ENCODE data around the gene CDK5R1. TPM values are rescaled to one million over a fixed set of nuclear protein-coding genes. Genes with fewer than 3 reads are reported as not detected.

CDK5R1 gene
- total and polyA plus RNA-seq, 2 donors (not counting 3 experiments of a cell fraction or from before 2014, with no cell fraction given), result 1.6 to 3.9 TPM

DNA sequence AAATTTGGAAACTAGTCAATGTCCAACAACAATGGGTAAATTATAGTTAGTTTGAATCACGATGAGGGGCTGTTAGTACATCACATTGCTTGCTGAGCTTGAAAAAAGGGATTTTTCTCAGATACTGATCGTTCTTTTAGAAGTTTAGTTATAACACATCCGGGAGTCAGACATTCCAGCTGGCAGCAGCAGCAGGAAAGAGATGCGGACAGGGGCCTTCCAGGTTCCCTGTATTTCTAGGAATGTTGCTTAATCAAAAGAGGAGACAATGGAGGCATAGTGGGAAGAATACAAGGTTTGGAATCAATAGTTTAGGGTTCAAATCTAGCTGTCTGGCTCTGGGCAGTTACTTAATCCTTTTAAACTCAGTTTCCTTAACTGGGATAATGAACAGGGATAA lies 27.8 kb downstream of the CDK5R1 start:
- peaks cover 6% of the 10 kb centered on the region for H3K4me1 ChIP-seq (ENCODE audit: control insufficient read depth, extremely low read depth, insufficient read depth, low read length)
- POLR2A ChIA-PET, result no interaction called here
- BruUV-seq (replicated peaks), result no TSS peak
- dilution Hi-C loops (cut with MboI; ENCODE audit: extremely low pct_ligation_motif_present, low sequenced_read_pairs) (no loop called here), intact Hi-C loops (cut with micrococcal nuclease) (no loop called here)
- CTCF ChIA-PET, result no interaction called here
- H3K9me1 ChIP-seq (replicated peaks; ENCODE audit: control insufficient read depth, extremely low read depth, insufficient read depth, low read length), result no peaks in the 10 kb centered on the region
- H3K36me3 ChIP-seq (ENCODE audit: control insufficient read depth in 2 of 2, extremely low read depth in 1 of 2, insufficient read depth in 2 of 2, low read length in 2 of 2), result no peaks in the 10 kb centered on the region
- no peaks in the 10 kb centered on the region for H4K20me1 ChIP-seq (replicated peaks; ENCODE audit: control insufficient read depth, extremely low read depth, insufficient read depth, low read length)
- no peak for FAIRE-seq
- H3K9me3 ChIP-seq (replicated peaks; ENCODE audit: control insufficient read depth, insufficient read depth, low read length), result no peaks in the 10 kb centered on the region
- H3K4me3 ChIP-seq (replicated peaks in 1 of 3; ENCODE audit: insufficient read depth in 1 of 3, low read depth in 1 of 3, low read length in 3 of 3), result no peak overlapping the region
- no peak overlapping the region for H2AFZ ChIP-seq (ENCODE audit: low read depth, low read length)
- H3K27me3 ChIP-seq (ENCODE audit: control insufficient read depth in 2 of 2, insufficient read depth in 2 of 2, low read length in 2 of 2), result no peaks in the 10 kb centered on the region
- H3K79me2 ChIP-seq (ENCODE audit: control insufficient read depth, insufficient read depth, low read length), result no peaks in the 10 kb centered on the region
- no peak overlapping the region for H3K27ac ChIP-seq (ENCODE audit: insufficient read depth, low read depth, low read length)
- TF ChIP-seq FOS (IDR thresholded peaks at IDR 0.05; ENCODE audit: borderline replicate concordance, insufficient read depth, low read length) (no peak), MYC (IDR thresholded peaks at IDR 0.05; ENCODE audit: low read depth, low read length) (no peak)
- no peak overlapping the region for H3K4me2 ChIP-seq (ENCODE audit: insufficient read depth, low read length)
- no peak overlapping the region for H3K9ac ChIP-seq (replicated peaks; ENCODE audit: extremely low read depth, insufficient read depth, low read length)
- DNase-seq (ENCODE audit: low read depth, low spot score), result no peak

DNA sequence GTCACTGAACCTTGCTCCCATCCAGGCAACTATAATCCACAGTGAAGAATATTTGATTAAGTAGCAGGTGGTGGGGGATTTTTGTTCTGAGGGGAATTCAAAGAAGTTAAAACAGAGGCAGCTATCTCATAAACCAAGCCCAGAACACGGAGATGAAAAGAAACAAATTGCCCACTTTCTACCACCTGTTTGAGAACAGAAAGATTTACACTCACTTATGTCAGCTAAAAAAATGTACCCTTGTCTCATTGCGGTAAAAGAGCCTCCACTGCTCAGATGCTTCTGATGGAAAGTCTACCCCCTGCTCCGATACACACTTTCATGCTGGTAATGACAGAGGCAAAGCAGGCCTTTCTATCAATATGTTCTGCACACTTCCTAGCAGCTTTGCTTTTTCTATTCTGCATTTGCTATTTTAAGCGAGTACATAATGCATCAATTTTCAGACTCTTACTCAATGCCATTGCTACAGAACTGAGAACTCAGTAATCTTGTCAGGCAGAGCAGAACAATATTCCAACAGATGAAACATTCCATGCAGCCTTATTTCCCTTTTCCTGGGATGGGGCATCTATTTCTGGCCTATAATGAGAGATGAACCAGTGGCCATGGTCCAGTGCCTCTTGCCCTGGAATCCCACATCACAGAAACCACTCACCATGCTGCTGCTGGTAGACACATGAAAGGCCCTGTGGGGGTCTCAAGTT lies 29.0 kb downstream of the CDK5R1 start:
- POLR2A ChIA-PET, result no interaction called here
- no TSS peak for BruUV-seq (replicated peaks)
- FAIRE-seq (peak; percentile 4), DNase-seq (ENCODE audit: low read depth, low spot score) (no peak)
- Histone ChIP-seq H3K9ac (replicated peaks; ENCODE audit: extremely low read depth, insufficient read depth, low read length) (no peak overlapping the region), H3K27me3 (ENCODE audit: control insufficient read depth in 2 of 2, insufficient read depth in 2 of 2, low read length in 2 of 2) (no peaks in the 10 kb centered on the region), H3K4me3 (replicated peaks in 1 of 3; ENCODE audit: insufficient read depth in 1 of 3, low read depth in 1 of 3, low read length in 3 of 3) (no peak overlapping the region), H4K20me1 (replicated peaks; ENCODE audit: control insufficient read depth, extremely low read depth, insufficient read depth, low read length) (no peaks in the 10 kb centered on the region), H3K9me3 (replicated peaks; ENCODE audit: control insufficient read depth, insufficient read depth, low read length) (no peaks in the 10 kb centered on the region), H3K27ac (ENCODE audit: insufficient read depth, low read depth, low read length) (no peak overlapping the region), H3K9me1 (replicated peaks; ENCODE audit: control insufficient read depth, extremely low read depth, insufficient read depth, low read length) (no peaks in the 10 kb centered on the region), H3K4me2 (ENCODE audit: insufficient read depth, low read length) (no peak overlapping the region), H3K4me1 (ENCODE audit: control insufficient read depth, extremely low read depth, insufficient read depth, low read length) (peaks cover 18% of the 10 kb centered on the region), H3K36me3 (ENCODE audit: control insufficient read depth in 2 of 2, extremely low read depth in 1 of 2, insufficient read depth in 2 of 2, low read length in 2 of 2) (no peaks in the 10 kb centered on the region), H2AFZ (ENCODE audit: low read depth, low read length) (no peak overlapping the region), H3K79me2 (ENCODE audit: control insufficient read depth, insufficient read depth, low read length) (no peaks in the 10 kb centered on the region)
- CTCF ChIA-PET, result no interaction called here
- dilution Hi-C loops (cut with MboI; ENCODE audit: extremely low pct_ligation_motif_present, low sequenced_read_pairs) (no loop called here), intact Hi-C loops (cut with micrococcal nuclease) (no loop called here)
- TF ChIP-seq FOS (IDR thresholded peaks at IDR 0.05; ENCODE audit: borderline replicate concordance, insufficient read depth, low read length) (no peak), GATA2 (IDR thresholded peaks at IDR 0.05; ENCODE audit: insufficient read depth, insufficient read length, low read depth, low read length) (no peak), POLR2AphosphoS5 (IDR thresholded peaks at IDR 0.05; ENCODE audit: insufficient read depth, low read depth, low read length) (no peak), JUN (IDR thresholded peaks at IDR 0.05; ENCODE audit: borderline replicate concordance, insufficient read depth, insufficient read length, low read depth) (no peak), EZH2 (IDR thresholded peaks at IDR 0.05; ENCODE audit: borderline replicate concordance, low read depth, low read length, severe bottlenecking) (no peak), MYC (IDR thresholded peaks at IDR 0.05; ENCODE audit: low read depth, low read length) (no peak)
- TF ChIP-seq, protein P1, sequence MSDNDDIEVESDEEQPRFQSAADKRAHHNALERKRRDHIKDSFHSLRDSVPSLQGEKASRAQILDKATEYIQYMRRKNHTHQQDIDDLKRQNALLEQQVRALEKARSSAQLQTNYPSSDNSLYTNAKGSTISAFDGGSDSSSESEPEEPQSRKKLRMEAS (IDR thresholded peaks at IDR 0.05; ENCODE audit: insufficient read depth, insufficient read length), result no peak

All from endothelial cell of umbilical vein (primary cell).